H9 (cell line): Measurements from ENCODE around the gene ZNF567. TPM values are rescaled to one million over a fixed set of nuclear protein-coding genes. Genes with fewer than 3 reads are reported as not detected.

Source experiments
- DNase-seq: peaks from one replicate; pipeline ENCODE4 v3.0.0-alpha.2; 2017
- H2AFZ ChIP-seq: one replicate; pipeline ENCODE4 v1.6.1; 2013; ENCODE audit warnings: mild to moderate bottlenecking, low read length, control low read depth, moderate library complexity
- H2AK5ac ChIP-seq: 2 replicates; pipeline ENCODE4 v1.6.1; 2013; ENCODE audit warnings: low read length, control low read depth, mixed read lengths; ENCODE audit not compliant: insufficient read length
- H2BK120ac ChIP-seq: one replicate; pipeline ENCODE4 v1.6.1; 2013; ENCODE audit warnings: low read depth, mild to moderate bottlenecking, low read length, control low read depth, inconsistent platforms; ENCODE audit not compliant: poor library complexity, severe bottlenecking
- H2BK12ac ChIP-seq: 2 replicates; pipeline ENCODE4 v1.6.1; 2013; ENCODE audit warnings: low read length, control low read depth, mixed read lengths, low read depth; ENCODE audit not compliant: insufficient read length
- H2BK15ac ChIP-seq: 2 replicates; pipeline ENCODE4 v1.6.1; 2013; ENCODE audit warnings: low read depth, low read length, control low read depth
- H2BK20ac ChIP-seq: one replicate; pipeline ENCODE4 v1.6.1; 2013; ENCODE audit warnings: low read depth, mild to moderate bottlenecking, low read length, control low read depth, inconsistent platforms; ENCODE audit not compliant: poor library complexity, severe bottlenecking
- H2BK5ac ChIP-seq: 2 replicates; pipeline ENCODE4 v1.6.1; 2013; ENCODE audit warnings: low read length, control low read depth, mixed read lengths; ENCODE audit not compliant: insufficient read length
- H3K14ac ChIP-seq: 2 replicates; pipeline ENCODE4 v1.6.1; 2013; ENCODE audit warnings: low read length, control low read depth; ENCODE audit not compliant: insufficient read depth
- H3K18ac ChIP-seq: 2 replicates; pipeline ENCODE4 v1.6.1; 2013; ENCODE audit warnings: low read depth, mild to moderate bottlenecking, mixed read lengths, low read length, control low read depth; ENCODE audit not compliant: insufficient read length
- H3K23ac ChIP-seq: 2 replicates; pipeline ENCODE4 v1.6.1; 2013; ENCODE audit warnings: low read length, control low read depth, mixed read lengths, low read depth; ENCODE audit not compliant: insufficient read length
- H3K23me2 ChIP-seq: 2 replicates; pipeline ENCODE4 v1.6.1; 2013; ENCODE audit warnings: low read depth, mild to moderate bottlenecking, mixed read lengths, low read length, control low read depth; ENCODE audit not compliant: insufficient read length, poor library complexity, severe bottlenecking
- H3K27ac ChIP-seq: 2 replicates; pipeline ENCODE4 v1.5.1; 2013; ENCODE audit warnings: low read length, control low read depth, mixed read lengths, low read depth; ENCODE audit not compliant: insufficient read length
- H3K27me3 ChIP-seq: 2 replicates; pipeline ENCODE4 v1.6.1; 2013; ENCODE audit warnings: low read length, control low read depth, inconsistent platforms; ENCODE audit not compliant: insufficient read depth
- H3K4ac ChIP-seq: 2 replicates; pipeline ENCODE4 v1.6.1; 2013; ENCODE audit warnings: low read depth, mild to moderate bottlenecking, control low read depth, inconsistent platforms, low read length, moderate library complexity
- H3K4me1 ChIP-seq: 2 replicates; pipeline ENCODE4 v1.6.1; 2013; ENCODE audit warnings: low read length, control low read depth, inconsistent platforms; ENCODE audit not compliant: insufficient read depth
- H3K4me2 ChIP-seq: 2 replicates; pipeline ENCODE4 v1.6.1; 2013; ENCODE audit warnings: low read length, control low read depth, mixed read lengths; ENCODE audit not compliant: insufficient read length, insufficient read depth
- H3K56ac ChIP-seq: 2 replicates; pipeline ENCODE4 v1.6.1; 2013; ENCODE audit warnings: low read depth, mild to moderate bottlenecking, mixed read lengths, low read length, control low read depth; ENCODE audit not compliant: insufficient read length
- H3K79me1 ChIP-seq: 2 replicates; pipeline ENCODE4 v1.6.1; 2013; ENCODE audit warnings: low read depth, mild to moderate bottlenecking, moderate library complexity, low read length, control low read depth, inconsistent platforms; ENCODE audit not compliant: insufficient read depth, poor library complexity, severe bottlenecking
- H3K79me2 ChIP-seq: 2 replicates; pipeline ENCODE4 v1.6.1; 2013; ENCODE audit warnings: low read length, control low read depth, inconsistent platforms; ENCODE audit not compliant: insufficient read depth
- H3K9ac ChIP-seq: 2 replicates; pipeline ENCODE4 v1.6.1; 2013; ENCODE audit warnings: low read length, control low read depth, mixed read lengths; ENCODE audit not compliant: insufficient read length; ENCODE audit errors: extremely low read depth
- H3K9me3 ChIP-seq: one replicate; pipeline ENCODE4 v1.6.1; 2013; ENCODE audit warnings: low read depth, low read length, inconsistent platforms; ENCODE audit not compliant: control insufficient read depth
- H3T11ph ChIP-seq: one replicate; pipeline ENCODE4 v1.6.1; 2013; ENCODE audit warnings: mild to moderate bottlenecking, low read length, control low read depth, inconsistent platforms
- H4K20me1 ChIP-seq: one replicate; pipeline ENCODE4 v1.6.1; 2013; ENCODE audit not compliant: control insufficient read depth, insufficient read length, insufficient read depth
- H4K5ac ChIP-seq: 2 replicates; pipeline ENCODE4 v1.6.1; 2013; ENCODE audit warnings: low read depth, mild to moderate bottlenecking, mixed read lengths, low read length, control low read depth; ENCODE audit not compliant: insufficient read length
- H4K8ac ChIP-seq: replicated peaks from 2 replicates; pipeline ENCODE4 v1.6.1; 2013; ENCODE audit warnings: low read length, control low read depth, mixed read lengths, low read depth; ENCODE audit not compliant: insufficient read length
- H4K91ac ChIP-seq: 2 replicates; pipeline ENCODE4 v1.6.1; 2013; ENCODE audit warnings: low read depth, mild to moderate bottlenecking, moderate library complexity, mixed read lengths, low read length, control low read depth; ENCODE audit not compliant: insufficient read length
- H3K27ac Mint-ChIP-seq, 3 experiments: 2 replicates in 2 of 3; 3 replicates in 1 of 3; pipeline ENCODE4 v1.8.0; 2020 to 2021; ENCODE audit warnings: mixed read lengths in 3 of 3, mild to moderate bottlenecking in 1 of 3, moderate library complexity in 1 of 3
- H3K27me3 Mint-ChIP-seq: 2 replicates; pipeline ENCODE4 v1.8.0; 2021; ENCODE audit warnings: low read depth, mild to moderate bottlenecking, moderate library complexity, mixed read lengths
- H3K36me3 Mint-ChIP-seq, 3 experiments: 2 replicates in 2 of 3; 3 replicates in 1 of 3; pipeline ENCODE4 v1.8.0; 2020 to 2021; ENCODE audit warnings: low read depth in 3 of 3, mixed read lengths in 3 of 3; ENCODE audit not compliant: insufficient read depth in 1 of 3
- H3K4me1 Mint-ChIP-seq, 2 experiments: 2 replicates each; pipeline ENCODE4 v1.8.0; 2020; ENCODE audit warnings: mixed read lengths in 2 of 2
- H3K4me3 Mint-ChIP-seq, 2 experiments: 2 replicates in 1 of 2; 3 replicates in 1 of 2; pipeline ENCODE4 v1.8.0; 2020 to 2021; ENCODE audit warnings: mild to moderate bottlenecking in 2 of 2, mixed read lengths in 2 of 2, moderate library complexity in 1 of 2
- H3K9me3 Mint-ChIP-seq, 2 experiments: 2 replicates in 1 of 2; 3 replicates in 1 of 2; pipeline ENCODE4 v1.8.0; 2020; ENCODE audit warnings: mild to moderate bottlenecking in 2 of 2, mixed read lengths in 2 of 2, moderate library complexity in 1 of 2
- WGBS: extraction: QIAGEN DNeasy Blood & Tissue Kit; methylation state at CpG from one replicate; pipeline ENCODE4 v1.1.7; 2013; ENCODE audit warnings: missing lambda C conversion rate, low lambda C conversion rate, mixed read lengths; ENCODE audit not compliant: insufficient read length; ENCODE audit errors: extremely low coverage; 5-methylcytosine and 5-hydroxymethylcytosine counted together
- total RNA-seq: library from RNA; stranded (reverse); gene quantifications from 2 replicates; pipeline ENCODE4 v1.2.1, GENCODE V29; 2021
- TF ChIP-seq, protein P1 (sequence below): fragments of 200-600 bp; sonication (generic); conservative IDR thresholded peaks from 3 replicates; pipeline ENCODE4 v1.8.0; 2021; ENCODE audit warnings: antibody characterized with exemption, mild to moderate bottlenecking

The ZNF567 gene
- total RNA-seq, 1 experiment from 2014 or later = 16.1 TPM

- Histone ChIP-seq H2BK12ac (no peak overlapping the region), H2BK20ac (no peak overlapping the region), H2BK5ac (no peak overlapping the region), H2AK5ac (no peak overlapping the region), H4K91ac (no peak overlapping the region), H3K23me2 (no peaks in the 10 kb centered on the region), H3K4me2 (no peak overlapping the region), H2BK15ac (no peak overlapping the region), H3K4me1 (no peaks in the 10 kb centered on the region), H3K9me3 (no peaks in the 10 kb centered on the region), H3K14ac (no peak overlapping the region), H3K27ac (no peak overlapping the region), H3K18ac (no peak overlapping the region), H3K23ac (no peak overlapping the region), H2BK120ac (no peak overlapping the region), H3K4ac (no peak overlapping the region), H4K8ac (no peak overlapping the region), H3T11ph (no peak overlapping the region), H3K27me3 (no peaks in the 10 kb centered on the region), H4K20me1 (no peaks in the 10 kb centered on the region), H2AFZ (no peak overlapping the region), H3K79me2 (peaks cover 4% of the 10 kb centered on the region; the same call in 1 of the 2 replicates), H4K5ac (no peak overlapping the region), H3K9ac (no peak overlapping the region), H3K79me1 (no peaks in the 10 kb centered on the region), H3K56ac (no peak overlapping the region)
- no peak for DNase-seq
- H3K27me3 Mint-ChIP-seq = no peaks in the 10 kb centered on the region
- WGBS = no CpG with 5 or more reads among the region's 1 CpG
- no peak overlapping the region for H3K27ac Mint-ChIP-seq
- H3K4me1 Mint-ChIP-seq = peaks cover 6 to 9% of the 10 kb centered on the region in 2 experiments
- TF ChIP-seq, protein P1, sequence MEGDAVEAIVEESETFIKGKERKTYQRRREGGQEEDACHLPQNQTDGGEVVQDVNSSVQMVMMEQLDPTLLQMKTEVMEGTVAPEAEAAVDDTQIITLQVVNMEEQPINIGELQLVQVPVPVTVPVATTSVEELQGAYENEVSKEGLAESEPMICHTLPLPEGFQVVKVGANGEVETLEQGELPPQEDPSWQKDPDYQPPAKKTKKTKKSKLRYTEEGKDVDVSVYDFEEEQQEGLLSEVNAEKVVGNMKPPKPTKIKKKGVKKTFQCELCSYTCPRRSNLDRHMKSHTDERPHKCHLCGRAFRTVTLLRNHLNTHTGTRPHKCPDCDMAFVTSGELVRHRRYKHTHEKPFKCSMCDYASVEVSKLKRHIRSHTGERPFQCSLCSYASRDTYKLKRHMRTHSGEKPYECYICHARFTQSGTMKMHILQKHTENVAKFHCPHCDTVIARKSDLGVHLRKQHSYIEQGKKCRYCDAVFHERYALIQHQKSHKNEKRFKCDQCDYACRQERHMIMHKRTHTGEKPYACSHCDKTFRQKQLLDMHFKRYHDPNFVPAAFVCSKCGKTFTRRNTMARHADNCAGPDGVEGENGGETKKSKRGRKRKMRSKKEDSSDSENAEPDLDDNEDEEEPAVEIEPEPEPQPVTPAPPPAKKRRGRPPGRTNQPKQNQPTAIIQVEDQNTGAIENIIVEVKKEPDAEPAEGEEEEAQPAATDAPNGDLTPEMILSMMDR = no peak
- H3K4me3 Mint-ChIP-seq = no peak overlapping the region
- peaks cover 0 to 52% (median 16%) of the 10 kb centered on the region in 3 experiments; a peak in 6 of 7 replicates for H3K36me3 Mint-ChIP-seq
- peaks cover 4 to 63% of the 10 kb centered on the region in 2 experiments; a peak in 4 of 5 replicates for H3K9me3 Mint-ChIP-seq
Measured at GRCh38 chr19:36672368-36672767, 15.0 kb upstream of the ZNF567 start.
